Measurements from ENCODE around the gene PKD1L1.
"Not testable (repeated sequence)": the region's sequence is repeated elsewhere in the genome, so short reads cannot be mapped to it uniquely, and the experiment has no call there.

Gene PKD1L1

DNA sequence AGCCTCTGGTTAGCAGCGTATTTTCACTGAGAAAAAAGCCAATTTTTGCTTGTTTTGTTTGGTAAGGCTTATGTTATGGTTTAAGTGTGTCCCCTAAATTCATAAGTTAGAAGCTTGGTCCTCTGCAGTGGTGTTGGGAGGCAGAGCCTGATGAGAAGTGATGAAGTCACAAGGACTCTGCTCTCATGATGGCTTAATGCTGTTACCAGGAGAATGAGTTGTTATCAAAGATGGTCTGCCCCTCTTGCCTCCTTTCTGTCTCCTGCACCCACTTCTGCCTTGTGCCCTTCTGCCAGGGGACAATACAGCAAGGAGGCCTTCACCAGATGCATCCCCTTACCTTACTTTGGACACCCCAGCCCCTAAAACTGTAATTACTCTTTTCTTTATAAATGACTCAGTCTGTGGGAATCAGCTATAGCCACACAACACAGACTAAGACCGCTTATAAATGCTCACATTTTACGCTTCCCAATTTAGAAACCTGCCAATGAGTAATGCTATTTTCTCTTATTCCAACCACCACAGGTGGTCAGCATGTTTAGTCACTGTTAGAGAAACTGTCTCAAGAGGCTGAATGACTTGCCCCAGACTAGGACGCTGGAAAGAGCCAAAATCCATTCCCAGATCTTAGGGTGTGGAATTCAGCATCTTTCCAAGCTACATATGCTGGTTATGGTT is 6.1 kb upstream of the PKD1L1 start:
- no peak for DNase-seq (ENCODE audit: low spot score)

GRCh38 chr7:47953822-47954221 is 5.6 kb upstream of the PKD1L1 start:
- no peak for DNase-seq (ENCODE audit: low spot score)

DNA sequence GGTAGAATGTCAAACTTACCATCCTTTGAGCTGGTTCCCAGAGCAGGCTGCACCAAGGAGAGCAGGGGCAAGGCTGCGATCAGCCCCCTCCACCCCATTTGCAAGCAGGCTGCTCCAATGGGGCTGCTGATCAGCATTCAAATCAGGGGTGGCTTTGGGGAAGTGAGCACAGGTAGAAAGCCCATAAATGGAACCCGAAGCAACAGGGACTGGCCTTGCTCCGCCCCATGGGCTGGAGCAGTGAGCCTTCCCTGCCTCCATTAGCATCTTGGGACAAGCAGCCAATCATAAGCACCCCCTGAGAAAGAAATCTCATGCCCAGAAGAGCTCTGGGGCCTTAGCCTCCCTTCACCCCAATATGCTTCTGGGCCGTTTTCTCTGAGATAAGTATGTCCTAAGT is 4.0 kb upstream of the PKD1L1 start:
- no peak for DNase-seq (ENCODE audit: low spot score)

DNA sequence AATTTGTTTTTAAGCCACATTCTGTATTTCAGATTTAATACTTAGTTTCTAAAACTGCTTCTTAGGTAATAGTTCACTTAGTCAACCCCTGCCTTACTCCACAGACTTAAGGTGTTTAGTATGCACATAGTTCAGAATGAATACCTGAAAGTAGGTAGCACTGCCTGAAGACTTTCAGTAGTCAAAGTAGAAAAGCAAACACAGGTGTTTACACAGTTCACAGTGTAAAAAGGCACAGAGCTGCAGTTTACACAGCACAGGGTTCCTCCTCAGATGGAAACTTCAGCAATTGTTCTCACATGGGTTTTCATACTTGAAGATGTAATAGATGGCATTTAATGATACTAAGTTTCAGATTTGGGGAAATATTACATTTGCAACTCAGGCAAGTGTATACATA is 3.1 kb upstream of the PKD1L1 start:
- no peak for DNase-seq (ENCODE audit: low spot score)

GRCh38 chr7:47950714-47951113 is 2.4 kb upstream of the PKD1L1 start:
- no peak for DNase-seq (ENCODE audit: low spot score)

- DNase-seq (ENCODE audit: low spot score): no peak
Observed at GRCh38 chr7:47949703-47950102, 1.4 kb upstream of the PKD1L1 start.

GRCh38 chr7:47947355-47947749 is 914 bp downstream of the PKD1L1 start:
- DNase-seq (ENCODE audit: low spot score): no peak

DNA sequence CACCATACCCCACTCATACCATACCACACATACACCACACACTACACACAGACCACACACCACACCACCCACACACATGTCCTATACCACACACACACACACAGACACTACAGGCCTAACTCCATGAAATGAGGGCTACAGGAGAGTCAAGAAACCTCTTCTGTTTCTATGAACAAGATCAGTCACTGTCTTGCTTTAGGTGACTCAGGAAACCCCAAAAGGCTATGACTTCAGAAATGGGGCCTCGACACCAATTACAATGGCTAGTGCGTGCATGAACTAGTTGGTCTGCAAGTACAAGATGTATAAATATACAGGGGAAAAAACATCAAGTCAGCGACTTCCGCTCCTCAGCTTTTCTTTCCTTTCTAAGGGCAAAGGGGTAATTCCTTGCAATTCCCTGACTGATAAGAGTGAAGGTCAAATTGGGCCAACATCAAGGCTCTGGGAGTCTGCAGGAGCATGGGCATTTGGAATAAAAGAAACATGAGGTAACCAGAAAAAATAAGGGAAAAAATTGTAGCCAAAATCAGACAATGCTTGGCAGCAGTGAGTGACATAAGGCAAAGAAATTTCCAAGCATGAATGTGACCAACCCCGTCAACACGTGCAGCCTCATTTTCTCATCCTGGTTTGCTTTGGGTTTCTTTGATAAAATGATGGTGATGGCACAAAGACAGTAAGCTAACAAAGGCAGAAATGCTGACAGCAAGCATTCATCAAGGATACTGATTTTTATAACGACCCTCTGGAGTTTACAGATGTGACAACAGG is 1.5 kb downstream of the PKD1L1 start:
- DNase-seq (ENCODE audit: low spot score): no peak

DNA sequence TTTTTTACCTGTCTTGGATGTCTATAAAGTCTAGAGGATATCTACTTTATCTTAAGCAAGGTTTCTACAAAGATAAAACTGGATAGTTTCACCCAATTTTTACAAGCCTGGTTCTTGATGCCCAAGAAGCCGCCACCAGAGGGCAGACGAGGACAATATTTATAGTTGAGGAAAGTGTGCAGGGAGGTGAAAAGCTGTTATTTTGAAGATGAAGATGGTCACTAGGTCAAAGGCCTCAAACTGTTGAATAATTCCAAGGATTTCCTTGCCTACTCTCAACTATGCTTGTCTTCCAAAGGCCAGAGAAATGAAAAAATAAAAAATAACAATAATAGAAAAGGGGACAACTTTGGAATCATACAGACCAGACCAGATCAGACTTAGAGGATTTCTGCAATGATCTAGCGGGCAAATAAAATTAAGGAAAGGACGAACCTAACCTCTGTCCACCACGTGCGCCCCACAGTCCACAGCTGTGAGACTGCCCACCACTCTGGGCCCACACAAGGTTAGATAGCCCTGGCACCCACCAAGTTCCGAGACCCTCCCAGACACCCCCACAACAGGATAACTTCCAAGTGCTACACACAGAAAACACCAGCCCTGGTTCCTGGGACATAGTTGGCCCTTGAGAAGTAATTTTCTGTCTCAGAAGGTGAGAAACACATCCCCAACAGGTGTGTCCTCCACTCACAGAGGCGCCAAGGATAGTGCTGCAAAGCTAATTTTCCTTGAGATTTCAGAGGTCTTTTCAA is 2.8 kb downstream of the PKD1L1 start:
- peak; percentile 72 for DNase-seq (ENCODE audit: low spot score)

- DNase-seq (ENCODE audit: low spot score): no peak
Observed at GRCh38 chr7:47944536-47945260, 3.6 kb downstream of the PKD1L1 start.

GRCh38 chr7:47943676-47944474 is 4.4 kb downstream of the PKD1L1 start:
- DNase-seq (ENCODE audit: low spot score): no peak

- DNase-seq (ENCODE audit: low spot score): not testable (repeated sequence)
Observed at GRCh38 chr7:47942651-47943050, 5.6 kb downstream of the PKD1L1 start.

GRCh38 chr7:47942132-47942531 is 6.1 kb downstream of the PKD1L1 start:
- DNase-seq (ENCODE audit: low spot score): no peak

- DNase-seq (ENCODE audit: low spot score): peak; percentile 66
Observed at GRCh38 chr7:47941136-47941844, 7.0 kb downstream of the PKD1L1 start.

- no peak for DNase-seq (ENCODE audit: low spot score)
Observed at GRCh38 chr7:47940088-47941013, 7.9 kb downstream of the PKD1L1 start.

GRCh38 chr7:47939425-47940036 is 8.7 kb downstream of the PKD1L1 start:
- DNase-seq (ENCODE audit: low spot score): no peak

- DNase-seq (ENCODE audit: low spot score): no peak
Observed at GRCh38 chr7:47938574-47939165, 9.6 kb downstream of the PKD1L1 start.

DNA sequence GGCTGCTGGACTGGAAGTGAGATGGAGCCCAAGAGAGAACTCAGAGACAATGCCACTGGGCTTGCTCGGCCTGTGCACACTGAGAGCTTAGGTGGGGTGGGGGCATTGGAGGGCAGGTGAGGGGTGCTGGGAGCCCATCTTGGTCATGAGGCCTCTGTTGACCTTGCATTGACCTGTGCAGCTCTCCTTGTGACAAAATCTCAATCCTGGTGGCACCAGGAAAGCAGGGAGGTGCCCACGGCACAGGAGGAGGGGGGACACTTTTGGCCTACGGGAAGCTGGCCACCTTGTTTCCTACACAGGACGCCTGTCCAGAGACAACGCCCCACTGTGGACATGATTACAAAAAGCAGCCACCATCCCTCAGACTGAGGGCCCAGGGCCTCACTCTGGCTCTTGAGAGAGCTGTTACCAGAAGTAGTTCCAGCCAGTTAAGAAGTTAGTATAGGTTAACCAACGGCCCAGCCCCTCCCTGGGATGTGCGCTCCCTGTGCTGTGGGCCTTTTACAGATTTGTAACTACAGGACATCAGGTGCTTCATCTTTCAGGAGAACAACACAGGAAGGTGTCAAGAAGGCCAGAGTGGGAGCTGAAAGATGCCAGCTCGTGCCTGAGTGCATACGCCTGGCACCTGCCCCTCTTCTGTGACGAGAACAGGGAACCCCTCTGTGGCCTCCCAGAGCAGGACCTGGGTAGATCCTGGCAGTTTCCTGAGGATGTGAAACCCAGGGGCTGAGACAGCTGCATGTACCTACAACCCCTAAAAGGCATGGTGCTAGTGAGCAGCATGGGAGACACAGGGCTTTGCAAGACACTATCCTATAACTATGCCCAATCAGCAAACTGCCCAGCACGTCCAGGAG is 10.3 kb downstream of the PKD1L1 start:
- DNase-seq (ENCODE audit: low spot score): no peak

All from COLO829 (cell line).